NCI-H2171 treated with DMSO at 0.1 percent for 48 hours (cell line): ENCODE data around the gene TFRC.
"Not testable (repeated sequence)": the region's sequence is repeated elsewhere in the genome, so short reads cannot be mapped to it uniquely, and the experiment has no call there.

Experiments used
- DNase-seq: peaks from one replicate; lab custom pipeline; 2025; lab: John Stamatoyannopoulos, UW

Gene TFRC

GRCh38 chr3:196081834-196082618 lies at the start of gene TFRC:
TFRC (minus strand) TSS chr3:196082090; CDS start chr3:196077099, 4,991 bp downstream.
- peak; percentile 94 for DNase-seq

GRCh38 chr3:196128172-196128843 lies 46.4 kb upstream of the TFRC start:
- no peak for DNase-seq

GRCh38 chr3:196127308-196128040 lies 45.6 kb upstream of the TFRC start:
- DNase-seq: no peak

GRCh38 chr3:196124608-196125007 lies 42.7 kb upstream of the TFRC start:
- DNase-seq: no peak

- DNase-seq: no peak
Measured at GRCh38 chr3:196122688-196123046, 40.8 kb upstream of the TFRC start.

GRCh38 chr3:196122021-196122687 lies 40.3 kb upstream of the TFRC start:
- no peak for DNase-seq

GRCh38 chr3:196121066-196121465 lies 39.2 kb upstream of the TFRC start:
- DNase-seq: no peak

- DNase-seq: no peak
Measured at GRCh38 chr3:196120291-196120951, 38.5 kb upstream of the TFRC start.

- no peak for DNase-seq
Measured at GRCh38 chr3:196117809-196118208, 35.9 kb upstream of the TFRC start.

- no peak for DNase-seq
Measured at GRCh38 chr3:196115678-196116083, 33.8 kb upstream of the TFRC start.

- DNase-seq: no peak
Measured at GRCh38 chr3:196111939-196112386, 30.1 kb upstream of the TFRC start.

- peak; percentile 82 for DNase-seq
Measured at GRCh38 chr3:196108075-196108743, 26.3 kb upstream of the TFRC start.

- DNase-seq: not testable (repeated sequence)
Measured at GRCh38 chr3:196104707-196105106, 22.8 kb upstream of the TFRC start.

GRCh38 chr3:196098365-196098980 lies 16.6 kb upstream of the TFRC start:
- not testable (repeated sequence) for DNase-seq

GRCh38 chr3:196097373-196098154 lies 15.7 kb upstream of the TFRC start:
- DNase-seq: no peak

GRCh38 chr3:196096382-196096953 lies 14.6 kb upstream of the TFRC start:
- DNase-seq: no peak

GRCh38 chr3:196093317-196094111 lies 11.6 kb upstream of the TFRC start:
- peak; percentile 87 for DNase-seq

- no peak for DNase-seq
Measured at GRCh38 chr3:196087906-196088305, 6.0 kb upstream of the TFRC start.

- no peak for DNase-seq
Measured at GRCh38 chr3:196082619-196082971, 705 bp upstream of the TFRC start.
